Neuronal stem cell (in vitro differentiated cells): ENCODE results near the gene NTSR1.

Source experiments
- DNase-seq: peaks from one replicate; pipeline ENCODE4 v3.0.0-alpha.2; 2013; ENCODE audit warnings: low spot score
- H2AFZ ChIP-seq: one replicate; pipeline ENCODE4 v1.6.1; 2013; ENCODE audit warnings: mild to moderate bottlenecking, low read length, inconsistent platforms
- H2AK5ac ChIP-seq: 2 replicates; pipeline ENCODE4 v1.6.1; 2013; ENCODE audit warnings: low read depth, mild to moderate bottlenecking, inconsistent platforms, low read length, moderate library complexity, mixed read lengths
- H2BK120ac ChIP-seq: 2 replicates; pipeline ENCODE4 v1.6.1; 2013; ENCODE audit warnings: low read depth, mild to moderate bottlenecking, inconsistent platforms, low read length, moderate library complexity, mixed read lengths
- H2BK12ac ChIP-seq: one replicate; pipeline ENCODE4 v1.6.1; 2013; ENCODE audit warnings: low read length, inconsistent platforms
- H2BK15ac ChIP-seq: 2 replicates; pipeline ENCODE4 v1.6.1; 2013; ENCODE audit warnings: mild to moderate bottlenecking, low read length, inconsistent platforms, mixed read lengths
- H2BK5ac ChIP-seq: one replicate; pipeline ENCODE4 v1.6.1; 2013; ENCODE audit warnings: inconsistent platforms, mild to moderate bottlenecking, low read length, moderate library complexity
- H3K14ac ChIP-seq: one replicate; pipeline ENCODE4 v1.6.1; 2013; ENCODE audit warnings: low read length, inconsistent platforms
- H3K18ac ChIP-seq: 2 replicates; pipeline ENCODE4 v1.6.1; 2013; ENCODE audit warnings: low read length, inconsistent platforms
- H3K23ac ChIP-seq: 2 replicates; pipeline ENCODE4 v1.6.1; 2013; ENCODE audit warnings: low read depth, mild to moderate bottlenecking, mixed read lengths, low read length, inconsistent platforms; ENCODE audit not compliant: poor library complexity
- H3K27ac ChIP-seq: replicated peaks from 3 replicates; pipeline ENCODE4 v1.5.1; 2013; ENCODE audit warnings: low read length, inconsistent platforms
- H3K27me3 ChIP-seq, 3 experiments: 2 replicates each; pipeline ENCODE4 v1.6.1; 2013; ENCODE audit warnings: low read length in 3 of 3, mild to moderate bottlenecking in 2 of 3, inconsistent platforms in 1 of 3, low read depth in 1 of 3, mixed read lengths in 1 of 3, moderate library complexity in 1 of 3; ENCODE audit not compliant: control insufficient read depth in 3 of 3, insufficient read depth in 3 of 3
- H3K36me3 ChIP-seq, 2 donors: replicated peaks in 1 of 2; 2 replicates each; pipeline ENCODE4 v1.6.1; 2013; ENCODE audit warnings: low read length in 2 of 2; ENCODE audit not compliant: control insufficient read depth in 2 of 2, insufficient read depth in 2 of 2
- H3K4ac ChIP-seq: 2 replicates; pipeline ENCODE4 v1.6.1; 2013; ENCODE audit warnings: inconsistent platforms, mild to moderate bottlenecking, low read length, moderate library complexity
- H3K4me1 ChIP-seq, 2 donors: 1 replicate in 1 of 2; 2 replicates in 1 of 2; pipeline ENCODE4 v1.6.1; 2013; ENCODE audit warnings: low read length in 2 of 2, low read depth in 1 of 2; ENCODE audit not compliant: control insufficient read depth in 2 of 2, insufficient read depth in 1 of 2
- H3K4me2 ChIP-seq: one replicate; pipeline ENCODE4 v1.6.1; 2013; ENCODE audit warnings: mild to moderate bottlenecking, low read length, inconsistent platforms; ENCODE audit not compliant: insufficient read depth, poor library complexity, severe bottlenecking
- H3K4me3 ChIP-seq, 2 donors: 2 replicates each; pipeline ENCODE4 v1.5.1; 2013; ENCODE audit warnings: low read length in 2 of 2, mild to moderate bottlenecking in 2 of 2, inconsistent platforms in 1 of 2, moderate library complexity in 1 of 2
- H3K79me1 ChIP-seq: one replicate; pipeline ENCODE4 v1.6.1; 2013; ENCODE audit warnings: low read depth, mild to moderate bottlenecking, inconsistent platforms, low read length, moderate library complexity
- H3K9ac ChIP-seq: one replicate; pipeline ENCODE4 v1.6.1; 2013; ENCODE audit warnings: mild to moderate bottlenecking, low read depth, low read length, inconsistent platforms; ENCODE audit not compliant: poor library complexity
- H3K9me3 ChIP-seq, 2 donors: replicated peaks in 1 of 2; 2 replicates each; pipeline versions ENCODE3 to v1.6.1; 2013; ENCODE audit warnings: low read length in 2 of 2, mild to moderate bottlenecking in 2 of 2, inconsistent platforms in 1 of 2, low read depth in 1 of 2, mixed read lengths in 1 of 2, moderate library complexity in 1 of 2; ENCODE audit not compliant: control insufficient read depth in 2 of 2, insufficient read depth in 1 of 2
- H4K8ac ChIP-seq: one replicate; pipeline ENCODE4 v1.6.1; 2013; ENCODE audit warnings: low read depth, mild to moderate bottlenecking, inconsistent platforms, low read length, moderate library complexity
- H4K91ac ChIP-seq: one replicate; pipeline ENCODE4 v1.6.1; 2013; ENCODE audit warnings: low read length, low read depth, mild to moderate bottlenecking, inconsistent platforms; ENCODE audit not compliant: poor library complexity
- WGBS, 2 donors: extraction: QIAGEN DNeasy Blood & Tissue Kit; methylation state at CpG; one replicate each; pipeline ENCODE4 v1.1.7; 2013; ENCODE audit warnings: missing lambda C conversion rate in 2 of 2, mixed read lengths in 1 of 2; ENCODE audit not compliant: insufficient read length in 2 of 2, insufficient replicate concordance in 1 of 2; ENCODE audit errors: extremely low coverage in 2 of 2; 5-methylcytosine and 5-hydroxymethylcytosine counted together

The NTSR1 gene

DNA sequence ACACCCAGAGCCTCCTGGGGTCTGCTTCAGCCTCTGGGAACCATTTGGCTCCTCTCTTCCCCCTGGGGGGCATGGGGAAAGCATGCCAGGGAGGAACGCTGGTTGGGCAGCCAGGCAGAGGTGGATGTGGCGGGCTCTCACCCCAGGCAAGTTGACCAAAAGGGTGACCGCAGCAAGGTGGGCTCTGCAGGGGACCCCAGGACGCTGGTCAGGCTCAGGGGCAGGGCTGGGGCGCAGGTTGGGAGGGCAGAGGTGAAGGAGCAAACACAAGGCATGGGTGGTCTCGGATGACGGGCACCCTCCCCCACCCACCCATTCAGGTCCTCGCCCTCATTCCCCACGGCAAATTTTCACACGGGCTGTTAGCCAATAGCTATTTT, 57.4 kb downstream of the NTSR1 start:
- H2AK5ac ChIP-seq: peak overlapping the region; percentile 88
- no peak overlapping the region for H2AFZ ChIP-seq
- no peaks in the 10 kb centered on the region for H3K9me3 ChIP-seq
- no peak overlapping the region for H4K8ac ChIP-seq
- peak overlapping the region; percentile 79 for H2BK15ac ChIP-seq
- H3K4ac ChIP-seq: no peak overlapping the region
- H3K4me2 ChIP-seq: no peak overlapping the region
- DNase-seq: no peak
- no peak overlapping the region for H4K91ac ChIP-seq
- peaks cover 18 to 19% of the 10 kb centered on the region in 2 donors for H3K4me1 ChIP-seq
- peaks cover 2% of the 10 kb centered on the region for H3K79me1 ChIP-seq
- no peak overlapping the region for H3K27ac ChIP-seq
- no peak overlapping the region for H3K4me3 ChIP-seq
- no peak overlapping the region for H2BK12ac ChIP-seq
- no peak overlapping the region for H2BK120ac ChIP-seq
- no peak overlapping the region for H3K9ac ChIP-seq
- H3K23ac ChIP-seq: no peak overlapping the region
- peak overlapping the region; percentile 90 for H3K18ac ChIP-seq
- peak overlapping the region; percentile 62 for H2BK5ac ChIP-seq
- H3K27me3 ChIP-seq: peaks cover 0 to 2% (median 0%) of the 10 kb centered on the region in 3 experiments
- H3K14ac ChIP-seq: no peak overlapping the region
- WGBS, 2 donors: no CpG with 5 or more reads among the region's 10 CpGs
- H3K36me3 ChIP-seq: no peaks in the 10 kb centered on the region

DNA sequence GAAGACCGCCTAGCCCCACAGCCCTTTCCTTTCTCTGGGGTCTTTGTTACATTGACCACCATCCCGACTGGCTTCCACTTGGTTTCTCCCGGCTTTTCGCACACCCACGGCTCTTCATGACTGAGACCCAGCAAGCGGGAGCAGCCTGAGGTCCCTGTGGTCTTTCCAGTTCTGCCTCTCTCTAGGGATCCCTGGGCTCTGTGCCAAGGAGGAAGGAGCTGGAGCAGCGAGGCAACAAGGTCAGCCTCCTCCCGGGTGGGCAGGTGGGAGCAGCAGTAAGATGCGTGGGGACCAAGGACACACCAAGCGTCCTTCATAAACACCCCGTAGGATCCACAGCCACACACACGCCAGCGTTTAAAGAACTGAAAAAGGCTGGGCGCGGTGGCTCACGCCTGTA, 58.1 kb downstream of the NTSR1 start:
- H3K4me2 ChIP-seq: no peak overlapping the region
- peaks cover 2% of the 10 kb centered on the region for H3K79me1 ChIP-seq
- H2BK5ac ChIP-seq: peak overlapping the region; percentile 62
- no peak overlapping the region for H3K4me3 ChIP-seq
- peak overlapping the region; percentile 85 for H3K18ac ChIP-seq
- no peaks in the 10 kb centered on the region for H3K36me3 ChIP-seq
- WGBS, 2 donors: no CpG with 5 or more reads among the region's 16 CpGs
- H4K91ac ChIP-seq: no peak overlapping the region
- H2BK12ac ChIP-seq: no peak overlapping the region
- H4K8ac ChIP-seq: no peak overlapping the region
- H3K27me3 ChIP-seq: peaks cover 0 to 2% (median 0%) of the 10 kb centered on the region in 3 experiments
- H2AK5ac ChIP-seq: no peak overlapping the region
- peaks cover 13 to 20% of the 10 kb centered on the region in 2 donors for H3K4me1 ChIP-seq
- H2BK15ac ChIP-seq: peak overlapping the region; percentile 82
- H3K14ac ChIP-seq: peak overlapping the region; percentile 91
- no peak for DNase-seq
- H3K9me3 ChIP-seq: no peaks in the 10 kb centered on the region
- peak overlapping the region; percentile 60 for H3K23ac ChIP-seq
- H2AFZ ChIP-seq: no peak overlapping the region
- no peak overlapping the region for H3K27ac ChIP-seq
- H2BK120ac ChIP-seq: no peak overlapping the region
- no peak overlapping the region for H3K9ac ChIP-seq
- no peak overlapping the region for H3K4ac ChIP-seq

DNA sequence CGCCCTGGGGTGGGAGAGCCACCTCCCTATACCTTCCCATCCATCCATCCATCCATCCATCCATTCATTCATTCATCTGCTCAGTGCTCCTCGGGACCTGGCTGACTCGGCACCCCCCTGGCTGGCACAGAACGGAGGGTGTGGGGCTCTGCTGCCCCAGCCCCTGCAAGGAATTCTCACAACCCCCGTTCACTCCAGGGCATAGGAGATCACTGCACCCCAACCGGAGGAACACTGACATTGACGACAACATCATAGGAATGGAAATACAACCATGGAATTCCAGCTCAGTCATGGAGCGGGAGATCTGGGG, 59.6 kb downstream of the NTSR1 start:
- peaks cover 2% of the 10 kb centered on the region for H3K79me1 ChIP-seq
- no peak overlapping the region for H2BK5ac ChIP-seq
- peaks cover 0 to 6% (median 2%) of the 10 kb centered on the region in 3 experiments for H3K27me3 ChIP-seq
- H3K14ac ChIP-seq: peak overlapping the region; percentile 64
- H2BK15ac ChIP-seq: peak overlapping the region; percentile 87
- no peak overlapping the region for H4K91ac ChIP-seq
- H2BK120ac ChIP-seq: peak overlapping the region; percentile 29
- H3K9ac ChIP-seq: no peak overlapping the region
- no peak overlapping the region for H2BK12ac ChIP-seq
- no peak overlapping the region for H3K23ac ChIP-seq
- no peak overlapping the region for H3K4me3 ChIP-seq
- peak overlapping the region; percentile 82 for H2AK5ac ChIP-seq
- no CpG with 5 or more reads among the region's 8 CpGs for WGBS, 2 donors
- no peak overlapping the region for H3K27ac ChIP-seq
- H2AFZ ChIP-seq: peak overlapping the region; percentile 54
- no peak overlapping the region for H4K8ac ChIP-seq
- no peaks in the 10 kb centered on the region for H3K9me3 ChIP-seq
- peaks cover 13 to 27% of the 10 kb centered on the region in 2 donors for H3K4me1 ChIP-seq
- no peak for DNase-seq
- peak overlapping the region; percentile 90 for H3K18ac ChIP-seq
- peak overlapping the region; percentile 13 for H3K4ac ChIP-seq
- no peak overlapping the region for H3K4me2 ChIP-seq
- no peaks in the 10 kb centered on the region for H3K36me3 ChIP-seq

- Histone ChIP-seq H3K79me1 (peaks cover 2% of the 10 kb centered on the region), H3K4me2 (no peak overlapping the region), H3K9me3 (no peaks in the 10 kb centered on the region), H3K27me3 (peaks cover 0 to 12% (median 2%) of the 10 kb centered on the region in 3 experiments), H2AK5ac (peak overlapping the region; percentile 82), H2BK12ac (no peak overlapping the region), H3K14ac (no peak overlapping the region), H4K8ac (no peak overlapping the region), H2BK120ac (no peak overlapping the region), H3K23ac (peak overlapping the region; percentile 56), H4K91ac (peak overlapping the region; percentile 5), H3K4me1 (peaks cover 13 to 32% of the 10 kb centered on the region in 2 donors), H3K4me3 (peak overlapping the region in 1 of 2 donors; percentile 49), H3K4ac (no peak overlapping the region), H3K9ac (no peak overlapping the region), H3K36me3 (no peaks in the 10 kb centered on the region), H2AFZ (peak overlapping the region; percentile 54), H3K18ac (peak overlapping the region; percentile 74), H2BK15ac (peak overlapping the region; percentile 87), H2BK5ac (no peak overlapping the region), H3K27ac (no peak overlapping the region)
- DNase-seq: no peak
- WGBS, 2 donors: no CpG with 5 or more reads among the region's 21 CpGs
Measured at GRCh38 chr20:62768551-62769287, 60.1 kb downstream of the NTSR1 start.
